ENCODE results near the gene ITM2B.
"Not testable (repeated sequence)": the region's sequence is repeated elsewhere in the genome, so short reads cannot be mapped to it uniquely, and the experiment has no call there.

Gene ITM2B

DNA sequence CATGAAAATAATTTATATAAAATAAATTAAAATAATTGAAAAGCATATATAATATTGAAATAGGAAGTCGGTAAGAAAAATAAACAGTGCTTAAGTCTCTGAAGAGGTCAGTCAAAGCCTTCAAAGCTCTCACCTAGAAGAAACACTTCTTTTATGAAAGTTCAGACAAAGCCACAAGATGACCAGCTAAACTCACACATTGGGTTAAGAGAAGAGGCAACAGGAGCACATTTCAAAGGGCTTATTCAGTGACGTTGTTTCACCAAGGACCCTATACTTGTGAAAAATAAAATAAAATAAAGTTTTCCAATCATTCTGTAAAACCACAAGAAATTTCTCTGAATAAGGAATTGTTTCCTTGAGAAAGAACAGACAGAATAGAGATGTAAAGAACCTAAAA lies 2.5 kb upstream of the ITM2B start:
- DNase-seq = no peak

- no peak for DNase-seq
Observed at GRCh38 chr13:48231080-48231479, 1.9 kb upstream of the ITM2B start.

DNA sequence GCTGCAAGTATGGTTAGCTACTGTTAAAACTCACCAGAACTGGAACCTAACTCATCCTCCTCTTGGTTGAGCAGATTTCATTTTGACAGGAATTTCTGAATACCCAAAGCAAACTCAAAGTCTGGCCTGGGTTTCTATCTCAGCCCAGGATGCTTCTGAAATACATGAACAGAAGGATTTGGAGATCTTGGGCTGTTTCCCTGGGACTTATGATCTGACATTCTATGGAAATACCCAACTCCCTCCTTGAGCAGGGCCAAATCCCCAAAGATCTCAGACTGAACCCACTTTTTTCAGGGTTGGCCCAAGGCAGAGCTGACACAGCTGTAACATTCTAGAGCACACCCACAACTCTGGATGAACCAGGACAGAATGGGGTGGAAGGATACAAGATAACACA lies 1.1 kb upstream of the ITM2B start:
- DNase-seq = no peak

DNA sequence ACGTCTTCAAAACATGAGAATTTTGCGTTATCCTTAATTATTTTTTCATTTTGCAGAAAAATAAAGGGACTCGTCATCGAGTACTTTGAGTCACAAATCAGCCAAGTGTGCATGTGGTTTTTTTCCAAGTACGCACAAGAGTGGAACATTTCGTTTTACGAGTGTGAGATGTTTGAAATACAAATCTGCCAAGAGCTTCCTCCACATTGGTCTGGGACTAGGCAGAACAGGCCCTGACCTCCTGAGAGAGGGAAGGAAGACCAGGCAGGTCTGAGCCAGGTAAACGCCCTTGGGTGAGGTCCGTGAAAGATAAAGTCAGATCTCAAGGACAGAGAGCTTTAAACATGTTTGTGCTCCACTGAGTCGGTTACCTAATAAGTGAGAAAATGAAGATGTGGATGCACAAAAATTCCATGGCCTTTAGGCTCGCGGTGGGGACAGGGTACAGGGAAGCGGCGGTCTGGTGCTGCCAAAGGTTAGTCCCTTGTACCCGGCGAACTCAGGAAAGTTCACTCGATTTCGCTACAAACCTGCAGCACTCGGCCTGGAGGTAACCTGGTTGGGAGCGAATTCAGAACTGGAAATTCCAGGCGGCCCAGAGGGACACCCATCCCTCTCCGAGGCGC lies 473 bp upstream of the ITM2B start:
- DNase-seq = no peak

DNA sequence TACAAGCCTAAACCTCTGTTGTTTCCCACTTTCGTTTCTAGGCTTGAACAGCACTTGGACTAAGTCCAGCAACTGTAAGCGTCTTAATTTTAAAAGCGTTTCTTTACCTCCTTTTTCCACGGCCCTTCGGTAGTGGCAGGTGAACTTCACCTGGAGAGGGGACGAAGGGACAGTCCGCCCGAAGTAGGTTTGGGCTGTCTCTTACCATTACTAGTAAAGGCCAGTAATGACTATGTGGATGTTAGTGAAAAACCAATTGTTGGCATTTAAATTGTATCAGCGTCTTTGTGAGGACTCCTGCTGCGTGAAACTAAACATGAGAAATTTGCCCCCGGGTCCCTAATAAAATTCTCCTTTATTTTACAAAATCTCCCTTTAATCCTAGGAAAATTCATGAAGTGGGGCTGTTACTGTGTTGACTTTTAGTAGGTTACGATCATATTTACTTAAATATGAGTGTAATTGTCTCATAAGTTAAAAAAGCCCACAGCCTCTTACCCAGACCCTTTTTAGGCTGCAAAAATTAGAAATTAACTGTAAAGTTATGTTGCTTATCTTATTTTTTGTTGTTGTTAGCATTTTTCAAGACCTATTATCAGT lies 983 bp downstream of the ITM2B start:
- DNase-seq = no peak

DNA sequence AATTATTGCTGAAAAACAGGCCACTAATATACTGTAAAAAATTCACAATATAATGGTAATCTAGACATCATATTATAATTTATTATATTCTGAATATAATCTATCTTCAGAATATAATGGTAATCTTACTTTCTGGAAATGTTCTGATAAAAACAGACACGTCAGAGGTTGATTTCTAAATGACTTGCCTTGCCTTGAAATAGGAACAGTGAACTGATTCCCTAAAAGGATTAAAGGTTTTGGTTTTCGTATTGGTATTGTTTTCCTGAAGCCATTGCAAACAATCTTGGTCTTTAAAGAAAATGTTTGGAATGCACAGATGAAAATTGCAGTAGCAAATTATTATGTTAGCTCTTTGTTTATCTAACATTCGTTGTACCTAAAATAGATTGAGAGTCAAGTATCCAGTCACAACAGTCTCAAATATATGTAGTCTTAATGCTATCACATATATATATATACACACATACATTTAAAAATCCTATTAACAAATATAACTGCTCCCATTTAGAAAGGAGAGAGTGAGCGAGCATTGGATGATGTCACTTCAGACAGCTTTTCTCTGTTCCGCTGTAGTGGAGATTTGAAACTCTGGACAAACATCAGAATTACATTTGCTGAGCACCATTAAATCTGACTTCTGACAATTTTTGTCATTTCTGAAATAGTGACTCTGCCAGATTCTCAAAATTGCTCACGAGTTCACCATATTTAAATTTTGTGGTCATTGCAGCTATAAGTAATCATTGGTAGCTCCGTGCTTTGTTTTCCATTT lies 1.7 kb downstream of the ITM2B start:
- no peak for DNase-seq

DNA sequence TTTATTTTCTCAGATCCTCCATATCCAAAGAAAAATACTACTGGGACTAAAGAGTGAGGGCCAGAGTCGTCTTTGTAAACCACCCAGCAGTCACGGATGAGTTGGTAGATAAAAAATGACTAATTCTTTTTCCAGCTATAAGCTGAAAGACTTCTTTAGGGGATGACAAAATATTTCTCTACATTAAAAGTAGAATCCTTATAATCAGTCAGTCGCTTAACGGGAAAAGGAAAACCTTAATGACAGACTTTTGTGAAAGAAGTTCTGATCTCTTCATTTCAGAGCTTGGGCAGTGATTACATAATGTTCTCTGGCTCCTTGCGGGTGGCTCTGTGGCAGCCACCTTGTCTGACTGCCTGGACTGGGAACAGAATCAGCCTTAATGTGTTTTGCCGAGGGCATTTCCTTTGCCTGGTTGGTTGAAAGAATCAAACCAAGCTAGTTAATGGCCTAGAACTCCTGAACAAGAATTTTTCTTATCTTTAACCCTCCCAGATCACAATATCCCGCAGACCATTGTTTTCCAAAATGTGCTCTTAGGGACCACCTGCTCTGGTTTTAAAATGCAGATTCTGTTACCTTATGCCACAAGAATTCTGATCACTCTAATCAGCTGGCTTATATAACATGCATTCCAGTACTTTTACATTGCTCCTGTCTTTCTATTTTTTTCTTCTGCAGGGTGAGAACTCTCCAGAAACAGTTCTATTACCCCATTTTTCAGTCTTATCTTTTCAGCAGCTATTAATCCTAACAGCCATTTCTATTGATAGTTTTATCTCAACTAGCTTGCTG lies 2.5 kb downstream of the ITM2B start:
- DNase-seq = no peak

DNA sequence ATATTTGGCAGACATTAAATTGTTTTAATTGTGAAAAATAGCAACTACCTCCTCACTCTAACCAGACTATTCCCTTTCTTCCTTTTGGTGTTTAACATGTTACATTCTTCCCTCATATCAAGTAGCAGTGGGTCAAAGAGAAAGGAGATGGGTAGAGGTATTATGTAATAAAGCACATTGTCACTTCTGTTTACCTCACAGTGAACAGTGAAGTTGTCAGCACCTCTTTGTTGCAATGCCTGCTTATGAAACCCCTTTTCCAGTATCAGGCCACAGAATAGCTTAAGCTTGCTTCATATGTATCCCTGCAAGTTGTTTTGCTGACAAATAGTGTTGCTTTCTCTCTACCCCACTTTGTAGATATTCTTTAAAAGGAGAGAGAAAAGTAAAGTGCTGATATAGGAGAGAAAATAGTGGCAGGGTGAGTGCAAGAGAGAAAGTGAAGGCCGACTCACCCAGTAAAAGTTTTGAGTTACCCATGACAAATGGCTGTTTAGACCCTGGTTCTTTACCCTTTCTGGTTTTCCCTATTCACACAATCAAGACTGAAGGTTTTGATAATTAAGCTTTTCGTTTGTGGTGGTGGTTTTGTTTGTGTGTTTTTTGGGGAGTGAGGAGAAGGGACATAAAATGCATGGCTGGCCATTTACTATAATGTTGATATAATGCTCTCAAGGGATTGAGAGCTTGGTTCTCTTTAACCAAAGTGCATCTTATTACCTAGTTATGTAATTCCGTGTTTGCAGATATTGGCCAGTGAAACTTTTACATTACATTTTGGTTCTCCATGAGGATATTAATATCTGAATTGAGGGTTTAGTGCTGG lies 3.7 kb downstream of the ITM2B start:
- DNase-seq = no peak

GRCh38 chr13:48239369-48239768 lies 6.4 kb downstream of the ITM2B start:
- DNase-seq = not testable (repeated sequence)

DNA sequence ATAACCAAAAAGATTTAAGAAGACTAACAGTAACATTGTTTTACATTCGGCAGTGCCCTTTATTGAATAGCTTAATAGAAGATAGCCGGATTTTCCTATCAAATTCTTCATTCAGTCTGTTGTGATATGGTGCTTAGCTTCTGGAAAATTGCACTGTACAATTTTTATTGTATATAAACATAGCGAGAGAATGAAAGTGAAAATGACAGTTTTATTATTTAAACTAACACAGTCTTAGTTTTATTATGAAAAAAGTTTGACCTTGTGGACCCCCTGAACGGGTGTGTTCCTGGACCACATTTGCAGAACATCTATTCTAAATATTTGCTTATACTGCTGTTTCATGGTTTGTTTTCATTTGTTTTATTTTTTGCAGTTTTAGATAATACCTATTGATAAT lies 8.6 kb downstream of the ITM2B start:
- DNase-seq = no peak

DNA sequence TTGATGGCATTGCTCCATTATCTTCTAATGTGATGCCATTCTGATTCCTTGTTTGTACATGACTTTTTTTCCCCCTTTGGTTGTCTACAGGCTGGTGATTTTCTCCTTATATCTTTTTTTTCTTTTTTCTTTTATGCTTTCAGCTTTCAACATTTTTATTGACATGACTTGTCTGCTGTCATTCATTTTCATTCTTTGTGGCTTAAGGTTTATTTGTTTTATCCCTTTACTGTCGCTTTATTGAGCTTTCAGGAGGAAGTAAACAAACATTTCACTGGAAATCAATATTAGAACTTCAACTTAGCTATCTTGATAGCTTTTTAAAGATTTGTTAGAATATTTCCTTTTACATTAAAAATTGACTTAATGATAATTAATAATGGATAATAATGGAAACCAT lies 9.7 kb downstream of the ITM2B start:
- no peak for DNase-seq

- DNase-seq = no peak
Observed at GRCh38 chr13:48244159-48244558, 11.2 kb downstream of the ITM2B start.

DNA sequence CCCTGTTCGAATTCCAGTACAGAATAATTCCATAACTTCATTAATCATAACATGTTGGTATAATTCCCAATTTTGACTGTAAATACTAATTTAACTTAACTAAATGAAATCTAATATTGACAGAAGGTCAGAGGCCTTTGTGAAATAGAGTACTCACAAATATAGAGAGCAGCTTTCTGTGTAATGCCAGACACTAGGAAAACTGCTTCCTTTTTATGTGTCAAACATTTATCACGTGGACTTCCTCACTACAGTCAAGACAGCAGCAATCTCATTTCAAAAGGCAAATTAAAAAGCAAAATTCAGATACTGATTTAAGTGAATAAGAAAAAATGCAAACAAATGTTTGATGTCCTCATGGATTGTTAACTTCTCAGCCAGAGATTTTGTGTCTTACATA lies 13.1 kb downstream of the ITM2B start:
- DNase-seq = no peak

- DNase-seq = no peak
Observed at GRCh38 chr13:48249018-48249417, 16.0 kb downstream of the ITM2B start.

DNA sequence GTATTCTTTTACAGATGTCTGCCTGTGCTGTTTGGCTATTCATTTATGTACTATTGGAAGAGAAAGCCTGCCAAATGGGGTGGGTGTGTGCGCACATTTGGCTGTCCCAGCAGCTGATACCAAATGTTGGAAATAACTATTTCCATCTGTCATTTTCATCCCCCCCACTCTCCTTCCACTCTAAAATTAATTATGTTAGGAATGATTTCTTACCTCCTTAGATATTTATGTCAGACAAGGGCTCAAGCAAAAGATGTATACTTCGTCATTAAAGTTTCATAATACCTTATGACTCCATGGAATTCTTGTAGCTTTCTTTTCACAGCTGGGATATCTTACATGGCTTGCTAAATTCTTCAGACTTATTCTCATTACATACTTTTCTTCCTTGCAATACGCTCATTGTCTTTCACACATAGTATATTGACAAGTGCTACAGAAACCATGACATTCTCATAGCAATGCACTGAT lies 18.6 kb downstream of the ITM2B start:
- DNase-seq = no peak

GRCh38 chr13:48252176-48252575 lies 19.2 kb downstream of the ITM2B start:
- no peak for DNase-seq

- DNase-seq = no peak
Observed at GRCh38 chr13:48253849-48254248, 20.8 kb downstream of the ITM2B start.

DNA sequence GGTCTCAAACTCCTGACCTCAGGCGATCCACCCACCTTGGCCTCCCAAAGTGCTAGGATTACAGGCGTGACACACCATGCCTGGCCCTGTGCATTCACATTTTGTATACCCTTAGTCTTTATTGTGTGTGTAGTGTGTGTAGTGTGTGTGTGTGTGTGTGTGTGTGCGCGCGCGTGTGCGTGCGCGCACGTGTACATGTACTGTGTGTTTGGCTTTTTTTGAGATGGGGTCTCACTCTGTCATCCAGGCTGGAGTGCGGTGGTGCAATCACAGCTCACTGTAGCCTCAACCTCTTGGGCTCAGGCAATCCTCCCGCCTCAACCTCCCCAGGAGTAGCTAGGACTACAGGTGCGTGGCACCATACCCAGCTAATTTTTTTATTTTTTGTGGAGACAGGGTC lies 22.1 kb downstream of the ITM2B start:
- DNase-seq = no peak

- no peak for DNase-seq
Observed at GRCh38 chr13:48255954-48256353, 22.9 kb downstream of the ITM2B start.

DNA sequence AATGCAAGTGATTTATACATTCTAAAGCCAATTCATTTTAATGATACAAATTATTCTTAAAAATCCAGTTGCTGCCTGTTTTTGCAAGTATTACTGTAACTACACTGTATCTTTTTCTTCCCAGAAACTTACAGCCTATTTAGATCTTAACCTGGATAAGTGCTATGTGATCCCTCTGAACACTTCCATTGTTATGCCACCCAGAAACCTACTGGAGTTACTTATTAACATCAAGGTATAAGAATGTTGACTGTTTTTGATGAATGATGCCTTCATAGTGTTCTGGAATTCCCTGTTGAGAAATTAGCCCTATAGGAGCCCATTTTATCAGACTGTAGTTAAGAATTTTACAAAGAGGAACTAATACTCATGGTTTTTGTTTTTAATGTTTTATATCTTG lies 25.0 kb downstream of the ITM2B start:
- no peak for DNase-seq

GRCh38 chr13:48258430-48258829 lies 25.4 kb downstream of the ITM2B start:
- DNase-seq = no peak

DNA sequence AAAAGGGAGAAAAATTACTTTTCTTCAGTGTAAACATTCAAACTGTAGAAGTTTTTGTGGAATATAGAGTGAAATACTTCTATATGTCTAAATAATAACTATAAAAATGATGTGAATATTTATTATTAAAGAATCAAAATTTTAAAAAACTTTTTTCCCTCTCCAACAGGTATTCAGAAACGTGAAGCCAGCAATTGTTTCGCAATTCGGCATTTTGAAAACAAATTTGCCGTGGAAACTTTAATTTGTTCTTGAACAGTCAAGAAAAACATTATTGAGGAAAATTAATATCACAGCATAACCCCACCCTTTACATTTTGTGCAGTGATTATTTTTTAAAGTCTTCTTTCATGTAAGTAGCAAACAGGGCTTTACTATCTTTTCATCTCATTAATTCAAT lies 28.0 kb downstream of the ITM2B start:
- DNase-seq = no peak

DNA sequence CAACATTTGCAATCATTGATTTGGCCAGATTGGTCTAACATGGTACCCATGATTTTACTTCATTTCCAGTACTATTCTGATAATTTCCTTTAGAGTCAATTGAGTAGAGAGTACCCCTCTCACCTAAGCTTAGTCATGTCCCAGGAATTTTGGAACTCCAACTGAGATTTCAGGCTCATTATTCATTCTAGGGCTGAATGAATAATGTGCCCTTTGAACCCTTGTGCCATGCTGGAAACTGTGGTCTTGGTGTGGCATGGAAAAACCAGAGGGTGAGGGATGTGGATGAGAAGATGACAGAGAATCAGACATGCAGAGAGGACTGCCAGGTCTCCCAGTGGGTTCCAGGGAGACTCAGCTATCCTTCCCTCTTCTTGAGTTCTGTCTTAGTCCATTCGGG lies 30.2 kb downstream of the ITM2B start:
- no peak for DNase-seq

All from activated CD4-positive, alpha-beta T cell treated with anti-CD3 and anti-CD28 coated beads, Interleukin-2, amount 50 U/mL, for 48 hours (primary cell).